Measurements from ENCODE around the gene ZNF335. TPM values are rescaled to one million over a fixed set of nuclear protein-coding genes. Genes with fewer than 3 reads are reported as not detected.

ZNF335 gene
- total RNA-seq, 1 experiment from 2014 or later, result 26.9 TPM

DNA sequence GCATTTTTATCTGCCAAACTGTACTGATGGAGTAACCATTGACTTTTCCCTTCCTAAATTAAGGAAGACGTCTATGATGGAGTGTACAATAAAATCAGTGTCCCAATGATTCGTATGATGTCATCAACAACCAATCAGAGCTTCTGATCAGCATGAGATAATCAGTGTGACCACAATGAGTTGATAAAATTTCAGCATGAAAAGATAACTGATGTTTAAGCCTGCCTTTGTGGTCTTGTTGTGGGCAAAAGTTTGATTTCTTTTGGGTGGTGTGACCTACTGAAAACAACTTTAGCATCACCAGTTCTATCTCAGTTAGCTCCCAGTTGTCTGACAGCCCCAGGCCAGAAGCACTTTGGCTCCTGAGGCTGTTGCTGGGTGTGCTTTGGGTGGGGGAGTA, 34.2 kb downstream of the ZNF335 start:
- no peak overlapping the region for H3K4me3 Mint-ChIP-seq (ENCODE audit: unreplicated experiment)
- ChIA-PET CTCF (interaction anchor here (1.2 to 4.7 kb wide), 3 partner anchors 32 to 138 kb away, joined by 4 to 42 read pairs (median 10); no protein-coding TSS in a partner anchor), POLR2A (interaction anchor here (0.7 to 6.6 kb wide), 7 partner anchors 10 to 984 kb away, joined by 3 to 123 read pairs (median 5); partner anchors contain the start of gene ZNF335)
- no peak overlapping the region for H3K27ac Mint-ChIP-seq (ENCODE audit: low read depth, unreplicated experiment)
- intact Hi-C loops (cut with micrococcal nuclease), result loop anchor here (10.0 kb wide), 1 partner anchor 143 kb away; the partner anchor contains the start of genes DNTTIP1 and WFDC3
- BruUV-seq (replicated peaks), result no TSS peak
- no peak for DNase-seq (ENCODE audit: unreplicated experiment)
- TF ChIP-seq, protein P1, sequence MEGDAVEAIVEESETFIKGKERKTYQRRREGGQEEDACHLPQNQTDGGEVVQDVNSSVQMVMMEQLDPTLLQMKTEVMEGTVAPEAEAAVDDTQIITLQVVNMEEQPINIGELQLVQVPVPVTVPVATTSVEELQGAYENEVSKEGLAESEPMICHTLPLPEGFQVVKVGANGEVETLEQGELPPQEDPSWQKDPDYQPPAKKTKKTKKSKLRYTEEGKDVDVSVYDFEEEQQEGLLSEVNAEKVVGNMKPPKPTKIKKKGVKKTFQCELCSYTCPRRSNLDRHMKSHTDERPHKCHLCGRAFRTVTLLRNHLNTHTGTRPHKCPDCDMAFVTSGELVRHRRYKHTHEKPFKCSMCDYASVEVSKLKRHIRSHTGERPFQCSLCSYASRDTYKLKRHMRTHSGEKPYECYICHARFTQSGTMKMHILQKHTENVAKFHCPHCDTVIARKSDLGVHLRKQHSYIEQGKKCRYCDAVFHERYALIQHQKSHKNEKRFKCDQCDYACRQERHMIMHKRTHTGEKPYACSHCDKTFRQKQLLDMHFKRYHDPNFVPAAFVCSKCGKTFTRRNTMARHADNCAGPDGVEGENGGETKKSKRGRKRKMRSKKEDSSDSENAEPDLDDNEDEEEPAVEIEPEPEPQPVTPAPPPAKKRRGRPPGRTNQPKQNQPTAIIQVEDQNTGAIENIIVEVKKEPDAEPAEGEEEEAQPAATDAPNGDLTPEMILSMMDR (IDR thresholded peaks at IDR 0.05; ENCODE audit: unreplicated experiment), result no peak
- H3K4me1 Mint-ChIP-seq (ENCODE audit: insufficient read depth, unreplicated experiment), result no peaks in the 10 kb centered on the region
- H3K36me3 Mint-ChIP-seq (ENCODE audit: insufficient read depth, unreplicated experiment), result peaks cover 36% of the 10 kb centered on the region
- H3K27me3 Mint-ChIP-seq (ENCODE audit: insufficient read depth, unreplicated experiment), result no peaks in the 10 kb centered on the region
- H3K9me3 Mint-ChIP-seq (ENCODE audit: unreplicated experiment), result no peaks in the 10 kb centered on the region

DNA sequence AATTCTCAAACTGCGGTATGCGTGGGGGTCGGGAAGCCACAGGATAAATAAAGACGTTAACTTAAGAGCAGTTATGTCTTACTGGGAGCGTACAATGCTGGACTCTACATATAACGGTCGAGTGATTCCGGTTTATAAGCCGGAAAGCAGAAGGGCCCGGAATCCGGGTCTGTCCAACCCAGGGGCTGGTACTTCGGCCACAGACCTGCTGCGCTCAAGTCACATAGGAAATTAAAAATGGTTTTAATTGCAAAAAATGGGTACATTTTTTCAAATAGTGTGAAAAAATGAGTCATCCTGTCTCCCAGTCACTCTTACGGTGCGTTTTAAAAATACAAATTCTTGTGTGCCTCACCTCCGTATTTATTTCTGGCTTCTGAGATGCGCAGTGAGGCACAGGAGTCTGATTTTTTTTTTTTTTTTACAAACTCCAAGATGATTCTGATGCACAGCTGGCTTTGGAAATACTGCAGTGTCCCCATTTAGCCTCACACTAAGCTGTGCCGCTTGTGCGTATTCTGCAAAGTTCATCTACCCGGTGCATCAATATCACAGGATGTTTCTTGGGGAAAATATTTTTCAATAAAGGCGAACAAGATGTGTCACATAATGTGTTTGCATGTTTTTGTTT, 36.5 kb downstream of the ZNF335 start:
- intact Hi-C loops (cut with micrococcal nuclease), result loop anchor here (1.0 to 10.0 kb wide), 5 partner anchors 9 to 141 kb away; partner anchors contain the start of genes ACOT8, DNTTIP1, WFDC3 and ZSWIM3
- POLR2A ChIA-PET, result interaction anchor here (0.8 to 6.6 kb wide), 43 partner anchors 10 to 754 kb away, joined by 3 to 123 read pairs (median 6); partner anchors contain the start of genes ACOT8, CTSA, DNTTIP1 and ELMO2
- no peak for DNase-seq (ENCODE audit: unreplicated experiment)
- no peaks in the 10 kb centered on the region for H3K4me1 Mint-ChIP-seq (ENCODE audit: insufficient read depth, unreplicated experiment)
- no peaks in the 10 kb centered on the region for H3K27me3 Mint-ChIP-seq (ENCODE audit: insufficient read depth, unreplicated experiment)
- TSS peak; percentile 71 for BruUV-seq (replicated peaks)
- H3K4me3 Mint-ChIP-seq (ENCODE audit: unreplicated experiment), result peak overlapping the region; percentile 94
- peak overlapping the region; percentile 92 for H3K27ac Mint-ChIP-seq (ENCODE audit: low read depth, unreplicated experiment)
- no peaks in the 10 kb centered on the region for H3K9me3 Mint-ChIP-seq (ENCODE audit: unreplicated experiment)
- TF ChIP-seq, protein P1 (IDR thresholded peaks at IDR 0.05; ENCODE audit: unreplicated experiment), result no peak
- CTCF ChIA-PET, result interaction anchor here (1.1 to 4.7 kb wide), 4 partner anchors 9 to 51 kb away, joined by 3 to 42 read pairs (median 6); no protein-coding TSS in a partner anchor
- H3K36me3 Mint-ChIP-seq (ENCODE audit: insufficient read depth, unreplicated experiment), result peaks cover 38% of the 10 kb centered on the region

DNA sequence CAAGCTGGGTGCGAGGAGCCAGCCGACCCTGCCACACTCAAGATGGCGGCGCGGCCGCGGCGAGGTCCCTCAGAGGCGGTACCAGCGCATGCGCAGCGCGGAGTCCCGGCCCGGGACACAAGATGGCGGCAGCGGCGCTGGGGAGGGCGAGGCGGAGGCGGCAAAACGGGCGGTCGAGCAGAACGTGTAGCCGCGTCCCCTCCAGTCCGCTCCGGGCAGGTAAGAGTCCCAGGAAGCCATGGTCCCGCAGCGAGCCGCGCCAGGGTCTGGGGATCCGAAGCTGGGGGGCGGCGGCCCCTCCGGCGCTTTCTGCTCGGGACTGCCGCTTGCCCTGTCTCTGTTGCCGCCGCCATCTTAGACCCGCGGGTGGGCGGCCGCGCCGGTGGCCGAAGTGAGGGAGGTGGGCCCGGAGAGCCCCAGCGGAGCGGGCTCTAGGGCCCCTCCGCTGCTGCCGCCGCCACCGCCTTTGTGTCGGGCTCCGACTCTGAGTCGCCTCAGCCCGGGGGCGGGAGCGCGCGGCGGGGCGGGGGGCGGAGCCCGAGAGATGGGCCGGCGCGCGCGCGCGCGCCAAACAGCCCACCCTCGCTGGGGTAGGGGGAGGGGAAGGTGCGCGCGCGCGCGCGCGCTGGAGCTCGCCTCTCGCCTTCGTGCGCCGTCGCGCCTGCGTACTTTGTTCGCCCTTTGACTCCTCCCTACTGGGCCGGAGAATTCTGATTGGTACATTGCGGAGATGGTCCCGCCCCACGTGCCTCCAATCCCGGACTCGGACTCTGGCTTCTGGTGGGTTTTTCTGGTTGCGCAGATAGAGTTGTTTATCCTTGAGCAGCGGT, 37.2 kb downstream of the ZNF335 start, which contains the start of gene PCIF1:
Gene PCIF1 (plus strand): TSS at position 98 of the 830 bp plus-strand sequence. CDS start 4,317 bp downstream, outside the sequence.
- no peaks in the 10 kb centered on the region for H3K4me1 Mint-ChIP-seq (ENCODE audit: insufficient read depth, unreplicated experiment)
- intact Hi-C loops (cut with micrococcal nuclease), result loop anchor here (1.0 to 10.0 kb wide), 5 partner anchors 10 to 140 kb away; partner anchors contain the start of genes ACOT8, DNTTIP1, WFDC3 and ZSWIM3
- ChIA-PET CTCF (interaction anchor here (0.8 to 4.7 kb wide), 10 partner anchors 10 to 78 kb away, joined by 3 to 42 read pairs (median 4); no protein-coding TSS in a partner anchor), POLR2A (interaction anchor here (0.6 to 6.6 kb wide), 49 partner anchors 10 to 754 kb away, joined by 3 to 123 read pairs (median 5); partner anchors contain the start of genes ACOT8, CTSA, DNTTIP1 and ELMO2)
- H3K9me3 Mint-ChIP-seq (ENCODE audit: unreplicated experiment), result no peaks in the 10 kb centered on the region
- TF ChIP-seq, protein P1 (IDR thresholded peaks at IDR 0.05; ENCODE audit: unreplicated experiment), result no peak
- peak within 1 kb of the TSS; percentile 94 for H3K4me3 Mint-ChIP-seq (ENCODE audit: unreplicated experiment)
- peaks cover 30% of the 10 kb centered on the region for H3K36me3 Mint-ChIP-seq (ENCODE audit: insufficient read depth, unreplicated experiment)
- H3K27me3 Mint-ChIP-seq (ENCODE audit: insufficient read depth, unreplicated experiment), result no peaks in the 10 kb centered on the region
- no TSS peak for BruUV-seq (replicated peaks)
- peak within 1 kb of the TSS; percentile 92 for H3K27ac Mint-ChIP-seq (ENCODE audit: low read depth, unreplicated experiment)
- DNase-seq (ENCODE audit: unreplicated experiment), result peak; percentile 97
